RWPE2 (cell line): Measurements from ENCODE around the gene CDC73.

Source experiments
- ATAC-seq: fragments of 200-7000 bp; cut with Tn5 transposase; 3 replicates; pipeline ENCODE4 v1.9.1; 2021; ENCODE audit warnings: low read depth
- DNase-seq: peaks from one replicate; pipeline ENCODE4 v3.0.0-alpha.2; 2020; ENCODE audit warnings: low spot score
- H3K27ac ChIP-seq: fragments of 450-650 bp; 2 replicates; pipeline ENCODE4 v1.5.1; 2017; ENCODE audit warnings: mild to moderate bottlenecking; ENCODE audit not compliant: poor library complexity, severe bottlenecking
- H3K27me3 ChIP-seq: fragments of 250-450 bp; sonication (Bioruptor Pico); 2 replicates; pipeline ENCODE4 v1.5.1; 2021; ENCODE audit warnings: mild to moderate bottlenecking, moderate library complexity; ENCODE audit not compliant: insufficient read depth, poor library complexity, severe bottlenecking
- H3K36me3 ChIP-seq: fragments of 250-450 bp; sonication (Bioruptor Pico); 2 replicates; pipeline ENCODE4 v1.5.1; 2020; ENCODE audit warnings: low read depth, mild to moderate bottlenecking, moderate library complexity
- H3K4me1 ChIP-seq: fragments of 250-450 bp; sonication (Bioruptor Pico); 2 replicates; pipeline ENCODE4 v1.5.1; 2021; ENCODE audit warnings: mild to moderate bottlenecking, moderate library complexity; ENCODE audit not compliant: insufficient read depth, poor library complexity, severe bottlenecking
- H3K4me3 ChIP-seq: fragments of 250-450 bp; sonication (Bioruptor Pico); 2 replicates; pipeline ENCODE4 v1.5.1; 2021; ENCODE audit warnings: mild to moderate bottlenecking, moderate library complexity; ENCODE audit not compliant: severe bottlenecking
- H3K9me3 ChIP-seq: fragments of 250-450 bp; sonication (Bioruptor Pico); 2 replicates; pipeline ENCODE4 v1.5.1; 2021; ENCODE audit warnings: mild to moderate bottlenecking, moderate library complexity; ENCODE audit not compliant: severe bottlenecking
- CTCF ChIP-seq: fragments of 450-650 bp; IDR thresholded peaks from one replicate; pipeline ENCODE4 v1.5.1; 2017; ENCODE audit warnings: mild to moderate bottlenecking, moderate library complexity; ENCODE audit not compliant: poor library complexity, severe bottlenecking

CDC73 gene

DNA sequence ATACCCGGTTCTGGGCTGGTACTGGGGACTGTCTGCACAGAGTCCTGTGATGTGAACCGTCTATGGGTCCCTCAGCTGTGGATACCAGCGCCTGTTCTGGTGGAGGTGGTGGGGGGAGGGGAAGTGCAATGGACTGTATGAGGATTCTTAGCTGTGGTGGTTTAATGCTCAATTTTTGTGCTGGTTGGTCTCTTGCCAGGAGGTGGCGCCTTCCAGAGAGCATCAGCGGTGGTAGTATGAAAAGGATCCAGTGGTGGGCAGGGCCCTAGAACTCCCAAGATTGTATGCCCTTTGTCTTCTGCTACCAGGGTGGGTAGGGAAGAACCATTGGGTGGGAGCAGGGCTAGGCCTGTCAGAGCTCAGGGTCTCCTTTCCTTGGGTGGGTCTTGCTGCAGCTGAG is 153.9 kb downstream of the CDC73 start:
- TF ChIP-seq CTCF = no peak
- no peak for ATAC-seq
- no peaks in the 10 kb centered on the region for H3K27me3 ChIP-seq
- no peaks in the 10 kb centered on the region for H3K4me1 ChIP-seq
- H3K36me3 ChIP-seq = no peaks in the 10 kb centered on the region
- no peak overlapping the region for H3K4me3 ChIP-seq
- H3K9me3 ChIP-seq = no peaks in the 10 kb centered on the region
- DNase-seq = no peak
- H3K27ac ChIP-seq = no peak overlapping the region

DNA sequence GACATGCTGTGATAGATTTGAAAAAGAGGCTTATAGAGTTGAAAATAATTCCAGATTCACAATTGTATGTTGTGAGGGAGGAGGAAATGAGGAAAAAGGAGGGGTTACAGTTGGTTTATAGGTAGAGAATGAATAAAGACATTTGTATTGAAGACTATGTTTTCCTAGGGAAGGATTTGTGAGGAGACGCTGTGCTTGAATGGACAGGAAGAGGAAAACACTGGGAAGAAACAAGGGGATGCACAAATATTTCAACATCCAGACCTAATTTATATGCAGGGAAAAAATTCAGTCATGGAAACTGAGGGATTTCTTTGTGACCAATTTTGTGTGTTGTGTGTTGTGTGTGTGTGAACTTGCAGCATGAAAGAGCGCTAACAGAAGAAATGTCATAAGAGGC is 157.1 kb downstream of the CDC73 start:
- no peak for TF ChIP-seq CTCF
- Histone ChIP-seq H3K4me1 (no peaks in the 10 kb centered on the region), H3K9me3 (no peaks in the 10 kb centered on the region), H3K27me3 (no peaks in the 10 kb centered on the region), H3K36me3 (no peaks in the 10 kb centered on the region), H3K27ac (no peak overlapping the region), H3K4me3 (no peak overlapping the region)
- ATAC-seq (no peak), DNase-seq (no peak)

DNA sequence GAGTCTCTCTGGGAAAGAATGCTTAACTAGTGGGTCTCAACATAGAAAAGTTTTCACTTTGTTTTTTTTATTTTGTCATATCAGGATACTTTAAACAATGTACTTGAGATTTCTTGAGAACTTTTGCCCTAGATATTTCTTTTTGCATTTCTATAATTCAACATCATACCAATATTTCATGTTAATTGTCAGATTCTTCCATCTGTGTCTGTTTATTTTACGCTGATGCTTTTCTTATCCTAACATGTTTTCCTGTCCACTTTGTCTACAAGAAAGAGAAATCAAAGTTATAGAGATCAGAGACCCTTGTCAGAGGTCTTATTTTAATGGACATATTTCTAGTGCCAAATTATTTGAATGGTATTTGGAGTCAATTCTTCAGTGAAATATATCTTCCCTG is 160.1 kb downstream of the CDC73 start:
- no peak for DNase-seq
- Histone ChIP-seq H3K27me3 (no peaks in the 10 kb centered on the region), H3K27ac (no peak overlapping the region), H3K4me1 (no peaks in the 10 kb centered on the region), H3K36me3 (no peaks in the 10 kb centered on the region), H3K4me3 (no peak overlapping the region), H3K9me3 (no peaks in the 10 kb centered on the region)
- TF ChIP-seq CTCF = no peak
- no peak for ATAC-seq

- H3K36me3 ChIP-seq = no peaks in the 10 kb centered on the region
- no peaks in the 10 kb centered on the region for H3K4me1 ChIP-seq
- H3K4me3 ChIP-seq = no peak overlapping the region
- ATAC-seq (no peak), DNase-seq (no peak)
- no peak for TF ChIP-seq CTCF
- H3K27ac ChIP-seq = no peak overlapping the region
- H3K9me3 ChIP-seq = no peaks in the 10 kb centered on the region
- no peaks in the 10 kb centered on the region for H3K27me3 ChIP-seq
These were observed 161.2 kb downstream of the CDC73 start for GRCh38 chr1:193283016-193283415.

DNA sequence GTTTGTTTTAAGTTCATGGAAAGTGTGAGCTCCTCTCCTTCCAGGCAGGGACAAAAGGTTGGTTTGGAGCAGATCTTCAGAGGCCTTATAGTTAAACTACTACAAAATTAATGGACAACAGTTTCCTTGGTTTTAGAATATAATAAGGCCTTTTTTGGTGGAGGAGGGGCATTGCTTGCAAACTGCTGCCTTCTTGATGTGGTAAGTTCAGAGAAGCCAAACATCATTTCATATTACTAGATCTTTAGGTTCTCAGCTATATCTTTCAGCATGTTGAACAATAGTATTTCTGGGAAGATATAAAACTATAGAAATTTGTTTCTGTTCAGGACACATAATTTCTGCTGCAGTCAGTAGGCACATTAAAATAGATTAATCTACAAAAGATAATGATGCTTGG is 162.4 kb downstream of the CDC73 start:
- Histone ChIP-seq H3K27ac (no peak overlapping the region), H3K4me3 (no peak overlapping the region), H3K27me3 (no peaks in the 10 kb centered on the region), H3K4me1 (no peaks in the 10 kb centered on the region), H3K36me3 (no peaks in the 10 kb centered on the region), H3K9me3 (no peaks in the 10 kb centered on the region)
- TF ChIP-seq CTCF = no peak
- DNase-seq (no peak), ATAC-seq (no peak)
